NCI-H510A treated with DMSO at 0.1 percent for 48 hours (cell line): ENCODE results near the gene TNIP1.

Experiments used
- DNase-seq: peaks from one replicate; lab custom pipeline; 2025; lab: John Stamatoyannopoulos, UW

Gene TNIP1

GRCh38 chr5:151021746-151022145 is 59.1 kb downstream of the TNIP1 start:
- no peak for DNase-seq

GRCh38 chr5:151020304-151021110 is 60.3 kb downstream of the TNIP1 start, which contains the start of gene GPX3:
Gene GPX3, plus strand, starts transcription at chr5:151020591. Its CDS starts 64 bp downstream, at chr5:151020655.
- peak; percentile 78 for DNase-seq

DNA sequence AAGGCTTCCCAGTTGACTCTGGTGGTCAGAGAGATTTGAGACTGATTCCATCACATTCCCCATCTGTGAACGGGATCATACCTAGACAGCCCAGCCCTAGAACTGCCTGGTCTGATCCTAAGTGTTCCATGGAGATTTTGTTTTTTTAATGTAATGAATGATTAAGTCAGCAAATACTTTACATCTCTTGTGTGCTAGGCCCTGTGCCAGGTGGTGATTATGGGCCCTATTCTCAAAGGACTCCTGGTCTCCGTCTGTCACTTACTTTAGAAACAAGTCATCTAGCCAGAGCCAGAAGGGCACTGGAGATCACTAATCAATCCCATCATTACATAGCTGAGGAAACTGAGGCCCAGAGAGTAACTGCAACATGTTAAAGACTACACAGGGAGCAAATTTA is 61.5 kb downstream of the TNIP1 start:
- DNase-seq = no peak

DNA sequence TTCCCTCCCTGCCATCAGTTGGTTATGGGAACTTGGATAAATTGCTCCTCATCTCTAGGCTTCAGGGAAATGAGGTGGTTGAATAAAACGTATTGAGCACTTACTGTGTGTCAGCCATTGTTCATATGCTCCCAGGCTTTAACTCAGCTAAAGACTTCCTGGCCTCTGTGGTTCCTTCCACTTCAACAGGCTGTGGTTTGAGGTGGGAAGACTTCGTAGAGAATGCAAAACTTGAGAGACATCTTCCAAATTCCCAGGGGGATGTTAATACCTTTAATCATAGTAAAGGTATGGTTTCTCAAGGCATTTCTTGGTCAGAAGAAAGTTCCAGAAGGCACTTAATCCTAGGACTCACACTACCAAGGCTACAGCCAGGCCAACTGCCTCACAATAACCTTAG is 62.0 kb downstream of the TNIP1 start:
- DNase-seq = no peak

- no peak for DNase-seq
Measured at GRCh38 chr5:151017897-151018296, 62.9 kb downstream of the TNIP1 start.

- no peak for DNase-seq
Measured at GRCh38 chr5:151016700-151017099, 64.1 kb downstream of the TNIP1 start.

DNA sequence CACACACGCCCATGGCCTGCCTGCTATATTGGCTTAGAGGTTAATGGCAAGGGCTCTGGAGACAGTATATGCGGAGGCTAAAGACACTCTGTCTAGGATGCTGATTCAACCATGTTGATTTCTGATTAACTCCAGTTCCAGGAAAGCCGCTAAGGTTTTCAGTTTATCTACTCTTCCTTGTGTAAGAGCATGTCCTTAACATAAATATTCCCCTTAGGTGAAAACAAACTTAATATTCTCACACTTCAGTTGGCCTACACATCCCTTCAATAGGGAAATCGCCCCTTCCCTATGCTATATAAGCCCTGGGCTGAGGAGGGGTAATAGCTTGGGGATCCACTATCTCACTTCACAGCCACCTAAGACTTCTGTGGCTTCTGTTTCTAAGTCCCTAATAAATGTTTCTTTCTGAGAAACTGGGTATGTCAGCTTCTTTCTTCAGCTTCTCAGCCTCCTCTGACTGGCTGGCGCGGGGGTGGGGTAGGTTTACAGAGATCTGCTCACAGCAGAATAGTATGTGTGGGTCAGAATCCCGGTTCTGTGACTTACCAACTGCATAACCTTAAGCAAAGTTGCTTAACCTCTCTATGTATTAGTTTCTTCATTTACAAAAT is 64.8 kb downstream of the TNIP1 start:
- DNase-seq = no peak

DNA sequence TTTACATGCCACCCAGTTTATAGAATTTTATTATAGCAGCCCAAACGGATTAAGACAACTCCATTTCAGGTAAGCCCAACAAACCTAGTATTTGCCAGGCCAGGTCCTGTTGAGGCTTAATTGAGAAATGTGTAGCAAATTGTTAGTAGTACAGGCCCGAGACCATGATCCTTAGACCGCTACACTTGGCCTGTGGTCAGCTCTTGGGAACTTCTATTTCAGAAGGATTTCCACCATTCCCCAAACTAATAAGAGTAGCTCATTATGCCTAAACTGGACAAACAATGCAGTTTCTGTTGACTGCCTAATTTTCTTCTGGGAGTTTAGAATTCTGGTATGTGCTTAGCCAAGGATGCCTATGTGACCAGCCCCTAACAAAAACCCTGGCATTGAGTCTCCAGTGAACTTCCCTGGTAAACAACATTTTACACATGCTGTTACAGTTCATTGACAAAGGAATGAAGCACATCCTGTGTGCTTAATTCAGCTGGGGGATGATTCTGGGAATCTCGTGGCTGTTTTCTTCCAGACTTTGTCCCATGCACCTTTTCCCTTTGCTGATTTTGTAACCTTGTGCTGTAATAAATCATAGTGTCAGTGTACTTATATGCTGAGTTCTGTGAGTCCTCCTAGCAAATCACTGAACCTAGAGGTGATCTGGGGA is 66.0 kb downstream of the TNIP1 start:
- no peak for DNase-seq

GRCh38 chr5:151012862-151013261 is 68.0 kb downstream of the TNIP1 start:
- DNase-seq = no peak

GRCh38 chr5:151008906-151009305 is 71.9 kb downstream of the TNIP1 start:
- no peak for DNase-seq

- DNase-seq = no peak
Measured at GRCh38 chr5:151008210-151008491, 72.7 kb downstream of the TNIP1 start.

GRCh38 chr5:151007430-151008209 is 73.2 kb downstream of the TNIP1 start:
- no peak for DNase-seq

- no peak for DNase-seq
Measured at GRCh38 chr5:151006704-151007334, 74.0 kb downstream of the TNIP1 start.

GRCh38 chr5:151005950-151006576 is 74.8 kb downstream of the TNIP1 start:
- DNase-seq = no peak

DNA sequence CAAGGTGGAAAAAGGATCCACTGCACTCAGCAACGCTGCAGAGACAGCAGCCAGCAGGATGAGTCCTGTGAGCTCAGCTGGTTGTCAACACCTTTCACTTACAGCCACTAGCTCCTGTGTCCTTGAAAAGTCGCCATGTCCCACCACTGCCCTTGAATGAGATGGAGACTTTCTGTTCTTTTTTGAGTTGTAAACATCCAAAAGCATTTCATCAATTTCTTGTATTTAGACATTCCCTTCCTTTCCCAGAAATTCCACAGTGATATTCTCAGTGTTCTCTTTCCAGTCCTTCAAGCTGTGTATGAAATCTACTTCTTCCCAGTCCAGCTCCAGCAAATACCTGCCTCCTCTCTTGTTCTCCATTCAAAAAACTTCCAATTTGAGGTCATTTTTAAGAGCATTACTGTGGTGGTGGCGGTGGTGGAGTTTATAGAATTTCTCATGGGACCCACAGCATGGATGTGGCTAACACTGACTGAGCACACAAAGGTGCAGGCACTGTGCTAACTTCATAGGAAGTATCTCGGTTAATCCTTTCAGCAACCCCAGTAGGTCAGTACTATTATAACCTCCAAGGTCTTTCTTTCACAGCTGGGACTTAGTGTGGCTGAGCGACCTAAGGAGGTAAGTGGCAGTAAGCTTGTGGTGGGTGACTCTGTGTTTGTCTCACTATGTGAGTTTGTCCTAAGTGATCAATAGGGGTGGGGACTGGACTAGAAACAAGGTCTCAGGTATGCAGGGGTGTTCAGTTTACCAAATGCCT is 75.5 kb downstream of the TNIP1 start:
- DNase-seq = no peak

GRCh38 chr5:151004499-151004898 is 76.3 kb downstream of the TNIP1 start:
- DNase-seq = no peak

DNA sequence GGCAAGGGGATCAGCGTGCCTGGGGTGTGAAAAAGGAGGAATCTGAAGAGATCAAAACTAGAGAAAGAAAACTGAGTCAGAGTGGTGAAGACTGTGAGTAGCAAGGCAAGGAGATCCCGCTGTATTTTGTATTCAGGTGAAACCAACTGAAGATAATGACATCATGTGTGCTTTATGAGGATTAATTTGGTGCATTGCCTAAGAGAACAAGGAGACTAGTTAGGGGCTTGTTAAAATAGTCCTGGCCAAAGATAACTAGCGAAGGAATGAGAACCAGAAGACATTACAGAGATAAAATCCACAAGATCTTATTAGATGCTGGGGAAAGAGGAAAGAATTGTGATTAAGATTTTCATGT is 77.4 kb downstream of the TNIP1 start:
- no peak for DNase-seq

- no peak for DNase-seq
Measured at GRCh38 chr5:151002681-151003502, 77.9 kb downstream of the TNIP1 start.

DNA sequence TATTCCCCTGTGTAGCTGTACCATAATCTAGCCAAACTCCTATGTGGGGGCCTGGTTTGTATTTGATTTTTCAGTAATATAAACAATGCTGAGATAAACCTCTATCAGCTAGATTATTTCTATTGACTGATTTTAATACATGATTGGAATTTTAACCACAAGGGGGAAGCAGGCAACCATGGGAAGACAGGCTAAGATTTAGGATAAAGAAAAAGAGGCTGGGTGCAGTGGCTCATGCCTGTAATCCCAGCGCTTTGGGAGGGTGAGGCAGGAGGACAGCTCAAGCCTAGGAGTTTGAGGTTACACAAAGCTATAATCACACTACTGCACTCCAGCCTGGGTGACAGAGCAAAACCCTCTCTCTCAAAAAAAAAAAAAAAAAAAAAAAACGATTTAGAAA is 78.6 kb downstream of the TNIP1 start:
- DNase-seq = peak; percentile 13

- no peak for DNase-seq
Measured at GRCh38 chr5:151001436-151001835, 79.4 kb downstream of the TNIP1 start.
